GM19468 (cell line): ENCODE measurements around the gene VAT1L.
A peak's percentile ranks its signal among the peaks of the same experiment; 100 is the strongest.

Experiments
- ATAC-seq: cut with Tn5 transposase; IDR thresholded peaks from one replicate; pipeline ENCODE4 v1.9.1; 2021; ENCODE audit warnings: mild to moderate bottlenecking, moderate library complexity, moderate number of reproducible peaks; ENCODE audit not compliant: unreplicated experiment; ENCODE audit errors: extremely low read depth

The VAT1L gene

DNA sequence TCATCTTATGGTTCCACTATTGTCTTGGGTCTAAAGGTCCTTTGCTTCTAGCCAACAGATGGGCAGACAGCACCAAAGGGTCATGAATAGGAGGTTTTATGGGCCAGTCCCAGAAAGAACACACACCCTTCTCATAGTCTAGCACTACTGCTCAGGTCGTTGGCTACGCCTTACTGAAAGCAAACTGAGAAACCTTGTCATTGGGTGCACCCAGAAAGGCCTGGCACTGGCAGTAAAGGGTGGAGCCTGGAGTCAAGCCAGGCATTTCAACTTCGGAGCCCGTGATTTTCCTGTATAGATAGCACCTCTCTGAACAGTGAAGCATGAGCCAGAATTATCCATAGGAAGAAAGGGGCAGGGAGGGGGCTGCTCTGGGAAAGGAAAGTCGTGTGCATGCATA is 74.9 kb downstream of the VAT1L start:
- no peak for ATAC-seq

DNA sequence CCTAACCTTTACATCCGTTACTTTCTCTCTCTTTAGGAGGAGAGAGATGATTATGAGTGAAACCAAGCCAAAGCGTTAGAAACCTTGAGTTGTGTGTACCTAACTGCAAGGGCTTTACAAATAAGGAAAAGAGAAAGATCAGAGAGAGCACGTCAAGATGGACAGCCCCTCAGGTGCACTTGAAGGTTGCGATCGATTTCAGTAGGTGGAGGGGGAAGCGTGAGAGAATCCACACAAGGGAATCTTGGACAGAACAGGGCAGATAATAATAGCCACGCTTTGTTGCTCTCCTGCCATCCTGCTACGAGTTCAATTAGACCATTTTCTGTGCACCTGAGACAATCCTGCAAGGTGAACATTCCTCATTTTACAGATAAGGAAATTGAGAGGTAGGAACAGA is 78.4 kb downstream of the VAT1L start:
- no peak for ATAC-seq

DNA sequence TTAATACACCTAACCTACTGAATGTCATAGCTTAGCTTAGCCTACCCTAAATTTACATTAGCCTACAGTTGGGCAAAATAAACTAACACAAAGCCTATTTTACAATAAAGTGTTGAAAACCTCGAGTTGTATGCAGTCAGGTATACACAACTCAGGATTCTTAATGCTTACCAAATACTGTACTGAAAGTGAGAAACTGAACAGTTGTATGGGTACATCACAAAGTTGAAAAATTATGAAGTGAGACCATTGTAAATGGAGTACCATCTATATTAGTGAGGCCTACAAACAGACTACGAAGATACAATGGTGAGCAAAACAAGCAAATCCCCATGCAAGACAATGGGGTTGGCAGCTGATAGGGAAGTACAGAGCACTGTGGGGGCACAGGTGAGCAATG is 79.7 kb downstream of the VAT1L start:
- ATAC-seq: peak; percentile 34

DNA sequence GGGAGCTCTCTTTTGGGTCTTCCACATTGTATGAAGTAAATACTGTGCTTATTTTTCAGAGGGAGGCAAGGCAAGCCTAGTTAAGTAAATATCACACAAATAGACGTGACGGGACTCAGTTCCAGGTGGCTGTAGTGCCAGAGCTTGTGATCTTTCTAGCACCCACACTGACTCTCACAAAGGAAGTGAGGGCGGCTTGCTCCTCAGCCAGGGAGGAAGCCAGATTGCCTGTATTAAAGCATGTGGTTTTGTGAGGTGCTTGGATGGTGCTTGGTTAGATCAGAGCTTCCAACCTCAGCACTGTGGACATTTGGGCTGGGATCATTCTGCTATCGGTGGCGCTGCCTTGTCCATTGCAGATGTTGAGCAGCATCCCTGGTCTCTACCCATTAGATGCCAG is 80.1 kb downstream of the VAT1L start:
- peak; percentile 70 for ATAC-seq

DNA sequence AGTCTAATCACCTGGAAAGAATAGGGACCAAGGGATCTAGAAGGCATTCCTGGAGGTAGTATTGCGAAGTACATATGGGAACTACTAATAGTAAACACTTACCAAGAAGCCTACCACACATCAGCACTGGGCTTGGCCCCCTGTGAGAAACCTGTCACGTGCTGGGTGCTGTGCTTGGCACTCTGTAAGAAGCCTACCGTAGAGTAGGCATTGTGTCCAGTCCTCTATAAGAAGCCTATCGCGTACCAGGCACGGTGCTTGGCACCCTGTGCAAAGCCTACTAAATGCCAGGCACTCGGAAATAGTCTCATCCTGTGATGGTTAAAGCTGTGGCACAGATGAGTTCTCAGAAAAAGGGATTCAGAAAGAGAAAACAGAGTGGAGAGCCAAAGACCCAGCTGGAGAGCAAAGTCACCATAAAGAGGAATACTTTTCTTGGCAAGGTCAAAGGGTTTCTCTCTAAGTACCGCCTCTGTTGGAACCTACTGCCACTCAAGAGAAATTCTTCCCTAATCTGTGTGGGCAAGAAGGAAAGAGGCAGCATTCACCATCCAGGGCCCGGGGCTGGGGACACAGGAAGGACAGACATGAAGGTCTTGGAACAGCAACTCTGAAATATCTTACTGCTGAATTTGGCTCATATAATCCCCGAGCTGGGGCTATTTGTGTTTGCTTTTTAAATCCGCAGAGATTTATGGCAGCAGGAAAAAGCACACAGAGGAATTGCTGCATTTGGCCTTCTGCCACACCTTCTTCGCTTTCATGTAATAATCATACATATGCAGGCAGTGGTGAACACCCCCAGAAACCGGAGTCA is 81.8 kb downstream of the VAT1L start:
- ATAC-seq: no peak

DNA sequence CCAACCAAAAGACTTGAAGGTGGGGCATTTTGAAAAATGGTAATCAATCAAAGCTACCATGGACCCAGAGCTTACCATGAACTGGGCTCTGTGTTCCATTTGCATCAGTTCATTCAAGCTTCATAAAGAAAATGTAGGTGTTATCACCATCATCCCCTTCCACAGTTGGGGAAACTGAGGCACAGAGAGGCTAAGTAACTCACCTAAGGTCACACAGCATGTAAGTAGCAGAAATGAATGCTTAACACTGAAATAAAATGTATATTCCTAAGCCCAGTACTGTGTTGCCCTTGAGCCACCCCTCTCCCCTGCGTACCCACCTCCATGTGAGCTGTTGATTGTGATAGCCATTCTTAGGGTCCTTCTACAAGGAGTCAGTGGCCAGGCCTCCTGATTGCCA is 83.6 kb downstream of the VAT1L start:
- no peak for ATAC-seq

DNA sequence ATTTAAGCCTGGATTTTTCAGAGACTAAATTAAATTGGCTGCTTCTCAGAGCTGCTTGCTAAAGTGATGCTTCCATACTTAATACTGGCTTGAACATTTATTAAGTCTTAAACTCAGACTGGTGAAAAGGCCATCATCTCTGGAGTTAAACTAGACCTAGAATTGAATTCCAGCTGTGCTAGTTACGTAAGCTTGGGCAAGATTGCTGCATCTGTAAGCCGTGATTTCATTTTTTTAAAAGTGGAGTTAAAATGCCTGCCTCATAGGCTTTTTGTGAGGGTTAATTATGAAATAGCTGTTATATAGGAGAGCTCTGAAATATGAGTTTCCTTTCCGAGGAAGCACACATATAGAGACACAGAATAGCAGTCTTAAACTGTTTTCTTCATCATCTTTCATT is 84.7 kb downstream of the VAT1L start:
- no peak for ATAC-seq

DNA sequence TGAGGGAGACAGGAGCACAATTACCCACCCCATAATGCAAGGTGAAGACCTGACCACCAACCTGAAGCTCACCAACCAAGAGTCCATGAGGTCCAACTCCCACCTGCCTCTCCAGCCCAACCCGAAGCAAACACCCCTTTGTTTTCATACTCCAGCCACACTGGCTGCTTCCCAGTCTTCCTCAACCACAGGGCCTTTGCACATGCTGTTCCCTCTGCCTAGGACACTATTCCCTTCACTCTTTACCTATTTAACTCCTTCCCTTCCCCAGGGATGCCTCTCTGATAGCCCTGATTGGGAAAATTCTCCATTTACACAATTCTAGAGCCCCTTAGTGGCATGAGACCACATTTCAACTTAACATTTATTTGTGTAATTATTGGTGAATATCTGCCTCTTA is 86.0 kb downstream of the VAT1L start:
- no peak for ATAC-seq

DNA sequence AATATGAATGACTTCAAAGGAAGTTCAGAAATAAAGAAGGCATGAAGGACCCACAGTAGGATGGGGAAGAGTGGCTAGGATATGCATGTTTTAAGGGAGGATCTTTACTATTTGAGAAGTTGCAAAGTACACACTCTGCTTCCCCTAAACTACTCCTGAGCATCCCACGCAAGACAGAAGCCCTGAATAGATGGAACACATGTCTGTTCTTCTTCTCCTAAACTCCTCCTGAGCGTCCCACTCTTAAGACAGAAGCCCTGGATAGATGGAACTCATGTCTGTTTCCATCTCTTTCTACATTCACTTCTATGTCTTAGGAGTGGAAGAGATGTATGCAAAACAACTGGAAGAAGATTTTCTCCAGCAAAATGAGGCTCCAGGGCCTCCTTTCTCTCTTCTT is 88.4 kb downstream of the VAT1L start:
- no peak for ATAC-seq

DNA sequence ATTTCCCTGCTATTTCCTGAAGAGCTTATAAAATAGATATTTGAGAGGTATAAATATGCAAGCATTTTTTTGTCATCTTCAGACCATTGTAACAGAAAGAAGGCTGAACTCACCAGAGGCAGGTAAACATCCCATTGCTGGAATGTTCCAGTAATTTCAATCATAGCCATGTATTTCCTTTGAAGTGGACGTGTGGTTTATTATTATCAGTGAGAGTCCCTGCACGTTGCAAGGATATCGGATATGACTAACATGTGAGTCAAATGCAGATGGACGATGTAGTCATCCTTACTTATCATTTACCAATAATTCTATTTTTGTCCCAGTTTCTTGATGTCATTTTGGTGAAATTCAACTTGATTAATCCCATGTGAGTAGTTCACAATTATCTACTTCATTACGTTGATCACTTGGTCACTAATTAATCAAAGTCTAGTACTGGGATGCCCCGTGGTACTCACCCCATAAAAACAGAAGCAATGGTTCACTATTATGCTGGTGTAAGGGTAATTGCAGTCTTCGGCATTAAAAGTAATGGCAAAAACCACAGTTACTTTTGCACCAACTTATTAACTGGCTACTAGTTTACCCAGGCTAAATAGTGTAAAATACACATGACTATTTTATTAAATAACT is 89.5 kb downstream of the VAT1L start:
- no peak for ATAC-seq

DNA sequence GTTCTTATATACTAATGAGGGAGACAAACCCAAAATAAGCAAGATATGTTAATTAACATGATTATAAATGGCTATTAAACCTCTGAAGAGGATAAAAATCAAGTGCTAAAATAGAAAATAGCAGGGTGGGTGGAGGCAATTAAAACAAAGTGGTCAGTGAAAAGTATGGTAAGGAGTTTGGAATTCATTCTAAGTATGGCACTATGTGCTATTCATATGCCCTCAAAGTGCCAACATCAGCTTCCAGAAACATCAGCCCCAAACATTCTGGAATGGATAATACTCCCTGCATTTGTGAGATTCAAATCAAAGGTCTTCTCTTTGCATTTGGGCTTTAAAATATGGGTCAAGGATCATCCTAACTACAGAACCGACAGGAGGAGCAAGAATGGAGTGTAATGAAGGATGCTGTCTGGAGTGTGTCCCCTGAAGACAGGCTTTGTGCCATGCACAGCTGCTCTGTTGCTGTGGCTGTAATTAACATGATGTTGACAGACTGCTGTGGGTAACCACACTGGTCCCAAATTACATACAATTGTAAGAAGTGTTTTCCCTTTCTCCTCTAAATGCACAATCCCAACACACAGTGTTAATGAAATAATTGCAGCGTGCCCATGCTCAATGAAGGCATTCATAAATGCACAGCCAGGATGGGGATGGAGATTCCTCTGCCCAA is 93.1 kb downstream of the VAT1L start:
- ATAC-seq: no peak

DNA sequence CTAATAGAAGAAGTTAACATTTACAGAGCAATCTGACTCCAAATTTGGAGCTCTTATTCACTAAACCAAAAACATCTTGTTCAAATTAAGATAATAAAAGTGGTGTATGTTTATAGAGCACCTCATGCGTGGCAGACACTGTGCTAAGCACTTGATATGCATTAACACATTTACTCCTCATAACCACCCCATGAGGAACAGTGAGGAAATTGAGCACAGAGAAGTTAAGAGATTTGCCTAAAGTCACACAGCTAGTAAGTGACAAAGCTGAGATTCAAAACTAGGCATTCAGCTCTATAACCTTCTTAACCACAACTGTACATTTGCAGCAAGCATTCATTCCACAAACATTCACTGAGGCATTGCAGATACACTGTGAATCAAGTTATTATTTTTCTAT is 94.0 kb downstream of the VAT1L start:
- ATAC-seq: no peak

DNA sequence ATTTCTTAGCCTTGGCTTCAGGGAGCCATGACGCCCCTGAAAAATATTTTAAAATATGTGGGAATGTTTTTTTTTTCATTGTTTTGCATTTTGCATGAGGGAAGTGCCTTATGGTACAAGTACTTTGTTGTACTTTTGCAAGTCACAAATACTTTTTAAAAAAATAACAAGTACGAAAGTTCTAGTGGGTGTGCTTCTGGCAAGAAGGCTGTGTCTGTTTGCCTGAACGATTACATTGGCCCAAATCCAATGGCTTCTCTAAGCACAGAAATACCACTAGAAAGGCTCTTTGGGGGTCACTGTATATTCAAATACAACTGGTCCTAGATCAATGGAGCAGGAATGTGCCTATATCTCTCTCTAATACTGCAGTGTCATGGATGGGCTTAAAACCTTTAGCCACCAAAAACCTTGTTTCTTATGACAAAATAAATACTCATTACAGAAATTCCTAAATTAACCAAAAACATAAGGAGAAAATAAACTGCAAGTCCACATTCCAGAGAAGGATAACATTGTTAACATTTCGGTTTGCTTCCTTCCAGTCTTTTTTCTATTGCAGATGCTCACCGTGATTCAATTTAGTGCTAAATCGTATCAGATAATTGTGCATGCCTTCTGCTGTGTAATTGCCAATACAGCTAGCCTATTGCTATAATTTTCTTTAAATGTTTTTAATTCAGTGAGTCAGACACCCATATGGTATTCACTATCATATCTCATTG is 97.4 kb downstream of the VAT1L start:
- no peak for ATAC-seq

DNA sequence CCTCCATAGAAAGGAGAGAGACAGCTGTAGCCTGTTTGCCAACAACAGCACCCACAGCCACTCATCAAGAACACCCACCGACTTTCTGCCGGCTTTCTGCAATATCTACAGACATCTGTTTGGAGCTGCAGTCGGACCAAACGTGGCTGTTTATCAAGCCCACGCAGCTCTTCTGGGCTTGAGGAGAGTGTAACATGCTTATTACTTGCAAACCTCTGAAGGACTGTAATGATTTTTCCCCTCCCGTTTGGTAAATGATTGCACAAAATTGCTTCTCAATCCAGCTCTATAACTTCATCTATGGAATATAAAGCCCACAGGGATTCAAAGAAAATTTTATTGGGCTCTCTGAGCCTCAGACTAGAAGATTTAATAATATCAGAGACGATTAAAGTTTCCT is 100.5 kb downstream of the VAT1L start:
- no peak for ATAC-seq

DNA sequence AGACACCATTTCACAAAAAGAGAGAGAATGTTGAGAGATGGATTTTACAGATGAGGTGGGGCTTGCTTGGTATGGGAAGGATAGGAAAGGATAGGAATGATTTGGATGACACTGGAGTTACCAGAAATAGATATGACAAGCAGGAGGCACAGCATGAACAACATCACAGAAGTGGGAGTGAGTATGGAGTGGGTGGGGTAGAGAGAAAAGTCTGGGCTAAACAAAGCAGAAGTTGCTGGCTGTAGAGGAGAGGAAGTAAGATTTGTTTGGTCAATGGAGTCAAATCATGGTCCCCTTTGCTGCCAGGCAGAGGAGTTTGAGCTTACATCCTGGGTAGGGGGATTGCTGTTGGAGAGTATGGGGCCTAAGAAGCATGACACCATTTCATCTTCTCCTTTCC is 101.7 kb downstream of the VAT1L start:
- no peak for ATAC-seq

DNA sequence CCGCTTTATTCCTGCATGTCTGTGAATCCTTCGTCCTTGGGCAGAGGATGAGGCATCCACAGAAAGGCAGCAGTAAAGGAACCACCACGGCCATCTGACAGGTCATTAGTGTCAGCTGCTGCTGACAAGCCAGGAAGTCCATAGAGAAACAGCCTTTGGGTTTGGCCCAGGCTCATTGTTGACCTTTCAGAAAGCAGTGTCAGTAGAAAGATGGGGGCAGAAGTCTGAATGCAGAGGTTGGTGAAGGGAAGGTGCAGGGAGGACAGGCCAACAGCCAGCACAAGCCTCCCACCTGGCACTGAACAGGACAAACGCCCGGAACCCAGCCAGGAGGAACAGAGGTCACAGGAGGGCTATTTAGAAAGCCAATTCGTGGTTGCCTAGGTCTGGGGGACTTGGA is 105.8 kb downstream of the VAT1L start:
- no peak for ATAC-seq

DNA sequence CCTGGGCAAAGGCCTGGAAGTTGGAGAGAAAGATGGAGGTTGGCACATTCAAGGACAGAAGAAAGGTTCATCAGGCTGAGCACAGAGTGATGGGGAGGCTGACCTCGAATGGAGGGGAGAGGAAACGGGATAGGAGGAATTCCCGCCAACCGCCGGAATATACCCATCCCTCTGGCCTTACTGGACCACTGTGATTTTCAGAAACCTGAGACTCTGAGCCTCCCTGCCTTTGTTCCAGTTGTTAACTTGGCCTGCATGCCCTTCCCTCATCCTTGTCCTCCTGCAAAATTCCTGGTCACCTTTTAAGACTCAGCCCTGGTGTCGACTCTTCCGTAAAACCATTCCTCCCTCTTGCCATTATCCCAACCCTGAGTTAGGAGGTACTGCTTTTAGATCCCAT is 107.6 kb downstream of the VAT1L start:
- ATAC-seq: no peak

DNA sequence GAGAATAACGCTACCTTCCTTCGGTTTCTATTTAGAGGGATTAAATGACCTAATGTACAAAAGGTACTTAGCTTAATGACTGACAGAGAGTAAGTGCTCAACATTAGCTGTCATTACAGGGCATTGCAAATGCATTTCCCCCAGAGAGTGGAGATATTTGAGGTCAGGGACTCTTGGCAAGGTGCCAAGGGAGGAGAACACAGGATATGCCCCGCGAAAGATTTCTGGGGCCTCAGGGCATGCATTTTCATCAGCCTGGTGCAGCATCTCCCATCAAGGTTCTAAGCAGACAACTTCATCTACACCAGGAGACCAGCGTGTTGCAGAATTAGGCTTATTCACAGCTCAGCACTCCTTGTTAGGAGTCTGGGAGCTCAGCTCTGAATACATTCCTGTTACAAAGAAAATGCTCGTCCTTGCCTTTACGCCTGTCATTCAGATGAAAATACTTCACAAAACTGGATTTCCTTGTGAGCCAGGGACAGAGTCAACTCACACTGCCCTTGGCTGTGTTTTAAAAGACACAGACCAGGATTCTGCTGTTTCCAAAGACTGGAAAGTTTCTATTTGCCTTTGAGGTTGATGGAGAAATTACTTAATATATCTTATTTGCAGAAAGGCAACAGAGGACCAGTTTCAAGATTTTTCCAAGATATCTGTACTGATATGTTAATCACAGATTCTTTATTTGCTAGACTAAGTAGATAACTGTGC is 108.2 kb downstream of the VAT1L start:
- ATAC-seq: no peak

DNA sequence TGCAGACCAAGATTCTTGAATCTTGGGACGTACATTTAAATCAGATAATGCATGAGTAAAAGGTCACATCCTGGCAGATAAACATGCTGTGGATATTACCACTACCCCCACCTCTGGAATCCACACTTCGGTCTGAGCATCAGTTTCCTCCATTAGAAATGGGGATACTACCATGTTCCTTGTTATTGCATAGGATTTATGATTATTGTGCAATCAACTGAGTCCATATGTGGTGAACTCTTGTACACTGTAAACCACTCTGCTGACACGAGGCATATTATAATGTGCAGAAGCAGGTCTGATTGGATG is 108.7 kb downstream of the VAT1L start:
- ATAC-seq: no peak

DNA sequence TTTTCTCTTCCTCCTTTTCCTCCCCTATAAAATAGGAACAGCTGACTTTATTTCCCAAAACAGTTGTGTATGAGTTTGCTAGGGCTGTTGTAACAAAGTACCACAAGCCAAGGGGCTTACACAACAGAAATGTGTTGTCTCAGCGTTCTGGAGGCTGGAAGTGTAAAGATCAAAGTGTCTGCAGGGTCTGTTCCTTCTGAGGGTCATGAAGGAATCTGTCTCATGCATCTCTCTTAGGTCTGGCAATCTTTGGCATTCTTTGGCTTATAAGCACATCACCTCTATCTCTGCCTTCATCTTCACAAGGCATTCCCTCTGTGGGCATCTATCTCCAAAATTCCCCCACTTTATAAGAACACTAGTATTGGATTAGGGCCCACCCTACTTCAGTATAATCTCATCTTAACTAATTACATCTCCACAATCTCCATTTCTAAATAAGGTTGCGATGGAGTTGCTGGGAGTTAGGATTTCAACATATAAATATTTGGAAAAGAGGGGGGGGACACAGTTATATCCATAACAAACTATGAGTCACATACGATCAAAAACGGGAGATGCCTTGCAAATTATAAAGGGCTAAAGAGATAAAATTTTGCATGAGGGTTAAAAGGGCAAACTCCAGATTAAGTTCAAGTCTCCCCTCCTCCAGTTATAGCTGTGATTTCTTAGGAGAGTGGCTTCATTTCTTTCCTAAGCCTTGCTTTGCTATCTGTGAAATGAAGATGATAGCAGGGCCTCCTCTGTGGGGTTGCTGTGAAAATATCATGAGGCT is 109.7 kb downstream of the VAT1L start:
- no peak for ATAC-seq
